Tibial artery (tissue), 4 donors: Measurements from ENCODE around the gene ANKRA2.

Experiments used
- DNase-seq, 2 donors: peaks; one replicate each; pipeline ENCODE4 v3.0.0-alpha.2; 2019
- H3K27ac ChIP-seq, 2 donors: fragments of 200-600 bp; sonication (generic) in 1 of 2; 1 replicate in 1 of 2; 2 replicates in 1 of 2; pipeline ENCODE4 v1.5.1; 2018 to 2019; ENCODE audit warnings: mild to moderate bottlenecking in 1 of 2
- H3K27me3 ChIP-seq, 2 donors: fragments of 200-600 bp; sonication (generic) in 1 of 2; one replicate each; pipeline versions ENCODE4 v1.5.1 to v1.6.0; 2016 to 2019
- H3K36me3 ChIP-seq, 3 donors: fragments of 200-600 bp; sonication (generic) in 2 of 3; one replicate each; pipeline ENCODE4 v1.5.1; 2016 to 2019; ENCODE audit warnings: mild to moderate bottlenecking in 2 of 3
- H3K4me1 ChIP-seq, 4 donors: fragments of 200-600 bp; sonication (generic) in 2 of 4; 1 replicate in 3 of 4; 2 replicates in 1 of 4; pipeline ENCODE4 v1.5.1; 2016 to 2019
- H3K4me3 ChIP-seq, 2 donors: fragments of 200-600 bp; sonication (generic) in 1 of 2; 1 replicate in 1 of 2; 2 replicates in 1 of 2; pipeline ENCODE4 v1.5.1; 2018 to 2019; ENCODE audit warnings: mild to moderate bottlenecking in 2 of 2
- H3K9me3 ChIP-seq, 3 donors: fragments of 200-600 bp; sonication (generic) in 1 of 3; one replicate each; pipeline ENCODE4 v1.5.1; 2016 to 2019
- CTCF ChIP-seq, 2 experiments: fragments of 200-600 bp in 1 of 2; fragments of 450-650 bp in 1 of 2; IDR thresholded peaks; one replicate each; pipeline ENCODE4 v1.5.1; 2017 to 2019; ENCODE audit warnings: antibody characterized with exemption in 2 of 2, mild to moderate bottlenecking in 1 of 2, moderate library complexity in 1 of 2
- intact Hi-C: fragments of 100-400 bp; cut with DNase I; formaldehyde crosslinking; loops from one replicate; pipeline ENCODE4 v1.15.0; 2023; ENCODE audit warnings: low total_unique reads

Gene ANKRA2

GRCh38 chr5:73534011-73534644, 31.3 kb downstream of the ANKRA2 start:
- TF ChIP-seq CTCF (IDR thresholded peaks at IDR 0.05): no peak
- no peaks in the 10 kb centered on the region for H3K27me3 ChIP-seq
- no peak overlapping the region for H3K27ac ChIP-seq
- peaks cover 0 to 13% (median 10%) of the 10 kb centered on the region in 4 donors for H3K4me1 ChIP-seq
- intact Hi-C loops: no loop called here
- no peak overlapping the region for H3K4me3 ChIP-seq
- H3K9me3 ChIP-seq: no peaks in the 10 kb centered on the region
- H3K36me3 ChIP-seq: no peaks in the 10 kb centered on the region
- no peak for DNase-seq

GRCh38 chr5:73532195-73532594, 33.2 kb downstream of the ANKRA2 start:
- no peak for DNase-seq

GRCh38 chr5:73531356-73531755, 34.1 kb downstream of the ANKRA2 start:
- DNase-seq: no peak
- intact Hi-C loops: no loop called here
- H3K27me3 ChIP-seq: no peaks in the 10 kb centered on the region
- TF ChIP-seq CTCF (IDR thresholded peaks at IDR 0.05): no peak
- peaks cover 0 to 3% (median 0%) of the 10 kb centered on the region in 4 donors for H3K4me1 ChIP-seq
- H3K4me3 ChIP-seq: no peak overlapping the region
- H3K9me3 ChIP-seq: no peaks in the 10 kb centered on the region
- no peaks in the 10 kb centered on the region for H3K36me3 ChIP-seq
- H3K27ac ChIP-seq: no peak overlapping the region

More at GRCh38 chr5:73532195-73532594, 33.2 kb downstream of the ANKRA2 start:
- H3K27ac ChIP-seq: no peak overlapping the region
- H3K27me3 ChIP-seq: no peaks in the 10 kb centered on the region
- no peaks in the 10 kb centered on the region for H3K9me3 ChIP-seq
- H3K4me3 ChIP-seq: no peak overlapping the region
- TF ChIP-seq CTCF (IDR thresholded peaks at IDR 0.05): no peak
- H3K4me1 ChIP-seq: no peaks in the 10 kb centered on the region
- intact Hi-C loops: no loop called here
- no peaks in the 10 kb centered on the region for H3K36me3 ChIP-seq

- H3K27ac ChIP-seq: no peak overlapping the region
- no peak for TF ChIP-seq CTCF (IDR thresholded peaks at IDR 0.05)
- no peak for DNase-seq
- H3K4me1 ChIP-seq: peaks cover 0 to 23% (median 0%) of the 10 kb centered on the region in 4 donors
- H3K36me3 ChIP-seq: no peaks in the 10 kb centered on the region
- H3K27me3 ChIP-seq: no peaks in the 10 kb centered on the region
- no peaks in the 10 kb centered on the region for H3K9me3 ChIP-seq
- intact Hi-C loops: no loop called here
- H3K4me3 ChIP-seq: no peak overlapping the region
Measured at GRCh38 chr5:73529081-73529480, 36.4 kb downstream of the ANKRA2 start.

GRCh38 chr5:73528248-73528647, 37.2 kb downstream of the ANKRA2 start:
- intact Hi-C loops: no loop called here

More at GRCh38 chr5:73528248-73528647, 37.2 kb downstream of the ANKRA2 start:
- Histone ChIP-seq H3K27ac (no peak overlapping the region), H3K4me3 (no peak overlapping the region), H3K36me3 (no peaks in the 10 kb centered on the region), H3K9me3 (no peaks in the 10 kb centered on the region), H3K27me3 (no peaks in the 10 kb centered on the region), H3K4me1 (peaks cover 0 to 30% (median 0%) of the 10 kb centered on the region in 4 donors)
- no peak for DNase-seq
- no peak for TF ChIP-seq CTCF (IDR thresholded peaks at IDR 0.05)
